NCI-H526 treated with DMSO at 0.1 percent for 48 hours (cell line): ENCODE measurements around the gene FGD4.
A peak's percentile ranks its signal among the peaks of the same experiment; 100 is the strongest.

Experiments used
- DNase-seq: peaks from one replicate; lab custom pipeline; 2025; lab: John Stamatoyannopoulos, UW

Gene FGD4

DNA sequence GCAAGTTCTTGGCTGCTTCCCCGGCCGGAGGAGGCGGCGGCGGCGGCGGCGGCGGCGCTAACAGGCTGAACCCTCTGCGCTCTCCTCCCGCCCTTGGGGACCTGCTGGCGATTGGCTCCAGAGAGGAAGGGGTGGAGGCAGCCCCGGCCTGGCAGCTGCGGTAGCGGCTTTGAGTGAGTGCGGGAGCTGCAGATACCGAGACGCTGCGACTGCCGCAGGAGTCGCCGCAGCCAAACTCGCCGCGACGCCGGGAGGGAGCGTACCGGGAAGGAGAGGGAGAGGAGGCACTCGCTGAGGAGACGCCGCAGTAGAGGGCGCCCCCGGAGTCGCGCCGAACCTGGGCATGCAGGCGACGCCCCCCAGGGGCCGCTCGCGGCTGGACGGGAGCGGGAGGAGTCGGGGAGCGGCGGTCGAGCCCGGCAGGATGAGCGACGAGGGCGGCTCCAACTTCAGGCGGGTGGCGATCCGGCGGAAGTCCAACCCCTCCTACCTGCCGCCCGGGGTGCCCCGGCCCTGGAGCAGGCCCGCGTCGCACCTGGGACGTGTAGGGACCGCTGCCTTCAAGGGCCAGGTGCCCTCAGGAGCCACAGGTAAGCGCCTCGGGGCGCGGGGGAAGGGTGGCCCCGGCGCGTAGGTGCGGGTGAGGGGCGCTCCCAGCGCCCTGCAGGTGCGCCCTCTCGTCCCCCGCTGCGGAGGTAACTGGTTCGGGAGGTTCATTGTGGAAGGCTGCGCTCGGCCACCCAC lies at the start of gene FGD4:
TSS of gene FGD4 (plus strand) at position 189 of the 744 bp plus-strand sequence.
- DNase-seq: peak; percentile 94

DNA sequence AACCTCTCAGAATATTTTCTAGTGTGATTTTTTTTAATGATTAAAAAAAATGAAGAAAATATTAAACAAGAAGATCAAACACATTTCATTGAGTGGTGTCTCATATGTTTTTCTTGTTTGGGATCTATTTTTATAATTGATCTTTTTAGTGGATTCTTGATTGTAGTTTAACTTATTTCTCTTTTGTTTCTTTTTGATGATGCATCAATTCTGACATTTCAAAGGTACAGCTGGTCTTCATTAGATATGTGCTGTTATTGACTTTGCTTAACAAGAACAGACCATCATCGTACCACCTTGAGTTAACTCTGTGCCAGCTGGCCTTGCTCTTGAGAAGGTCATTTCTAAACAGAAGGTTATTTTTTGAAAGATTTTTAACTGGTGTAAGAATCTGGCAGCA lies 45.8 kb upstream of the FGD4 start:
- no peak for DNase-seq

- DNase-seq: no peak
These were observed 41.6 kb upstream of the FGD4 start for GRCh38 chr12:32357601-32358249.

GRCh38 chr12:32360956-32361355 lies 38.4 kb upstream of the FGD4 start:
- DNase-seq: no peak

- no peak for DNase-seq
These were observed 36.5 kb upstream of the FGD4 start for GRCh38 chr12:32362892-32363291.

DNA sequence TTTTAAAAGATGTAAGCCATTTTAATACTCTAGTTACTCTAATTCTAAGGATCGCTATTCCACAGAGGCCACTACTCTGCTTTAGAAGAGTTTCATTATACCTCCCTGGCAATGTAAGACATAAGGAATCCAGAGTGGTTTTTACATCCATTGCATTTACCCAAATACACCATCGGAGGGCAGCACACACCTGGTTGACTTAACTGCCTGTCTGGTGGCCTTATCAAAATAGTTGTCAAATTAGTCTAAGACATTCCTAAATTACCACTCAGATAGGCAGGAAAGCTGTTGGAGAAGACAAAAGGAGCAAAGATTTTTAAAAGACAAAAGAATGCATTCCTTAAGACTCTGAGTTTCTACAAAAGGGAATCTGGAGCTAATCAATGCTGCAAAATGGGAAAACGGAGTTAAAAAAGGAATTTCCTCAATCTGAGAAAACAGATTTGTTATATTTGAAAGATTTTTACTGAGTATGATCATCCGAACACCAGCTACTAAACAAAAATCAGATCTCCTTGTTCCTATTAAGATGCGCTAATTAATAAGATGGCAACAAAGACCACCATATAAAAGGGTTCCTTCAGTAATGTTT lies 33.8 kb upstream of the FGD4 start:
- DNase-seq: peak; percentile 73

- no peak for DNase-seq
These were observed 32.6 kb upstream of the FGD4 start for GRCh38 chr12:32366714-32367113.

GRCh38 chr12:32367381-32367780 lies 32.0 kb upstream of the FGD4 start:
- DNase-seq: no peak

DNA sequence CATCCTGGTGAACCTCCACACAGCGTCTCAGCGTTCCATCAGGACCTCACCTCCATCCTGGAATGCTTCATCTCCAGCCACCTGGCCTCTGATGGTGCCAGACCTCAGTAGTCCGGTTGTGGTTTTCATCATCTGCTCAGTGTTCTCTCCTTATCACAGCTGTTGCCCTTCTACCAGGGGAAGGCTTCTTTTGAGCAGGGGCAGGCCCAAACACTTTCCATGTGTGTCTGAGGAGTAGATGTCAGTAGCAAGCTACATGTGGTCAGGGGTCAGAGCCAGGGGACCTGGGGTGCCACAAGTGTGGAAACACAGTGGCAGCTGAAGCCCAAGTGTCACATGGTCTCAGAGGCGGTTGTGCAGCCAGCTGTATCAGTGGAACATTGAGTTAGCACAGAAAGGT lies 30.2 kb upstream of the FGD4 start:
- no peak for DNase-seq

GRCh38 chr12:32377344-32378055 lies 21.9 kb upstream of the FGD4 start:
- DNase-seq: no peak

GRCh38 chr12:32379213-32379612 lies 20.1 kb upstream of the FGD4 start:
- no peak for DNase-seq

- DNase-seq: no peak
These were observed 19.7 kb upstream of the FGD4 start for GRCh38 chr12:32379667-32380066.

GRCh38 chr12:32382226-32382625 lies 17.1 kb upstream of the FGD4 start:
- no peak for DNase-seq

GRCh38 chr12:32390572-32391219 lies 8.7 kb upstream of the FGD4 start:
- peak; percentile 10 for DNase-seq

DNA sequence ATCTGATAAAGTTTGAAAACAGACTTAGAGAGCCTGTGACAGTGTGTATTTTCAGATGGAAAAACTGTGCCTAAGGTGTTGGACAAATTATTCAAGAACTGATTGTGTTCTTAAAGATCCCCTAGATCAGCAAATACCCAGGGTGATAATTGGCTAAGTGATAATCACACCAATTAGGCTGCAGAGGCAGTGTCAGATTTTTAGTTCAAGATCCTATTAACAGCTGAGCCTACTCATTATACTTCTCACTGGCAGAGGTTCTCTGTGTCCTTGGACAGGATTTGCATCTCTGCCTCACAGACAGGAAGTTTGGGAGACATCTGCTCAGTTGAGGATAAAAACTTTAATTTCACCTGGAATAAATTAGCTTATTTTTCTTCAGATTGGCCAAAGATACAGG lies 4.3 kb upstream of the FGD4 start:
- no peak for DNase-seq

DNA sequence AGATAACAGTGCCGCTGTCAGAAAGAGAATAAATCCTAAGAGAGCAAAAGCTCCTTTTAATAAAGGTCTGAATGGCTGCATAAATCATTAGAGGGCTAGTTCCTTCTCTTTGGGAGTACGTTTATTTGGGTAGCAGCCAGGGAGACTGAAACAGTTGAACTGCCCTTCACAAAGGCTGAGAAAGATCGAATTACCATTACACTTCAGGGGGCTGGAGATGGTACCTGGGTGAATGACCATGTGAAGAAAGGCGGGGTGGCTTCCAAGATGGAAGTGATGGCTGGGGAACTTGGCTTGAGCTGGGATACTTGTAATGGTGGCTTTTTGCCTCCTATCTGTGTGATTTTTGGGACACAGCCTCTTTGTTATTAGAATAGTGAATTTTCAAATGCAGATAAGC lies 1.7 kb upstream of the FGD4 start:
- peak; percentile 25 for DNase-seq

- DNase-seq: no peak
These were observed 1.2 kb upstream of the FGD4 start for GRCh38 chr12:32398181-32398580.

DNA sequence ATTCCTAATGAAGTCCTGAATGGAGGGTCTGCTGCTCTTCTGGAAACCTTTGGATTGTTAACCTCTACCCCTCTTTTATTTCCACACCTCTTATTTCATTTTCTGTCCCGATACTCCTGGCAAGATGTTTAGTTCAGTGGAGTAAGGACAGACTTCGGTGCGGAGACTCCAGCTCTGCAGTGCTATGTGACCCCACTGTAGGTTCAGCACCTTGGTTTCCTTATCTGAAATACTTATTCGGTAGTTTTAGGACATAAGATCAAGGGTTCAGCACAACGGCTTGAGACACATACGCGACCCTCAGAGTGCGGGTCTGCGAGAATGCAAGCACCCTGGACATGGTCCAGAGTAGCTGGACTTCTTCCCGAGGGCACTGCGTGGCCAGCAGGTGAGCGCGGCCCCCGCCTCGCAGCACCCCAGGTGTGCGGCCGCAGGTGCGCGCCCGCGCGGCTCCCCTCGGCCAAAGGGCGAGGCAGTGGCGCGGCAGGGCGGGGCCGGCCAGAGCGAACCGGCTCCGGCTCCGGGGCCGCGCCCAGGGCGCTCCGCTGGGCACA lies 465 bp upstream of the FGD4 start:
- DNase-seq: peak; percentile 57

- DNase-seq: peak; percentile 75
These were observed 835 bp downstream of the FGD4 start for GRCh38 chr12:32400114-32400672.

DNA sequence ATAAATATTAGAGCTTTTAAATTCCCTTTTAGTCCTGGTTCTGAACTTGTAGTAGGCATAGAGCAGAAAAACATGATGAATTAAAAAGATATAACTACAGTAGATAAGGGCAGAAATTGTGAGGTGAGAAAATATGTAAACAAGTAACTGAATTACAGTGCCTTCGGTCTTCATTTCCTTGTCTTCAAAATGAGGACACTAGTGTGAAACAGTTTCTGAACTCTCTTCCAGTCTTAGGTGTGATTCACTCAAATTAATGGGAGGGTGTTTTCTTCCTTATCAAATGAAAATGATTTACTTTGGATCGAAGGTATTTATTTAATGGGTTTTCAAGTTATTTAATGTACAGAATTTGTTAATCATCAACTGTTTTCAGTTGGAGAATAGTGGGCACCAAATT lies 1.5 kb downstream of the FGD4 start:
- peak; percentile 22 for DNase-seq

DNA sequence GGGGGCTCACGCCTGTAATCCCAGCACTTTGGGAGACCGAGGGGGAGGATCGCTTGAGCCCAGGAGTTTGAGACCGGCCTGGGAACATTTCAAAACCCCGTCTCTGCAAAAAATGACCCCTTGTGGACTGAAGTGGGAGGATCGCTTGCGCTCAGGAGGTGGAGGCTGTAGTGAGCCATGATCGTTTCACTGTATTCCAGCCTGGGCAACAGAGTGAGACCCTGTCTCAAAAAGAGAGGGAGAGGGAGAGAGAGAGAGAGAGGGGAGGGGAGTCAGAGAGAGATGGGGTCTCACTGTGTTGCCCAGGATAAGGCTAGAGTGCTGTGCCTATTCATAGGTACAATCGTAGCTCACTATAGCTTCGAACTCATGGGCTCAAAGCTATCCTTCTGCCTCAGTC lies 2.8 kb downstream of the FGD4 start:
- no peak for DNase-seq

DNA sequence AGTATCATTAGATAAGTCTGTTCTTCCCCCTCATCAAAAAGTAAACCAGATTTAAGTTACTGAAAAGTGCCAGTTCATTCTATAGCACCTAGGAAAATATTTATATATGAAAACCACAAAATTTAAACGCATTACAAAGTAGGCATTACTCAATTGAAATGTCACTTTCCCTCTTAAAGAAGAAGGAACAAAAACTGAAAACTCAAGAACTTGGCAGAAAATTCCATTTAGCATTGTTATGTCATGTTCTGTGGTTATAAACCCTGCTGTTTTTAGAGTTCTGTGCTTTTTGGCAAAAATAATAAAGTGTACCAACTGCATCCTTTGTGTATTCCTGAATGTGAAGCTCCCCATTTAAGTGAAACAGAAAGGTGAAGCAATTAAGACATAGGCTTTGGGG lies 3.6 kb downstream of the FGD4 start:
- no peak for DNase-seq
